CD14-positive monocyte (primary cell): ENCODE measurements around the gene KCNT1. TPM values are rescaled to one million over a fixed set of nuclear protein-coding genes. Genes with fewer than 3 reads are reported as not detected.

Experiments
- DNase-seq, 3 donors: peaks; one replicate each; pipeline ENCODE4 v3.0.0-alpha.2; 2011 to 2022
- H2AFZ ChIP-seq: 2 replicates; pipeline ENCODE4 v1.6.0; 2012; ENCODE audit warnings: mild to moderate bottlenecking, low read depth, low read length, inconsistent platforms; ENCODE audit not compliant: insufficient read depth, poor library complexity, severe bottlenecking
- H3K27ac ChIP-seq, 2 donors: 1 replicate in 1 of 2; 2 replicates in 1 of 2; pipeline ENCODE4 v1.5.1; 2012 to 2013; ENCODE audit warnings: low read length in 2 of 2, control low read depth in 1 of 2, inconsistent platforms in 1 of 2, low read depth in 1 of 2, mild to moderate bottlenecking in 1 of 2
- H3K27me3 ChIP-seq, 2 donors: one replicate each; pipeline versions ENCODE4 v1.6.0 to v1.6.1; 2011 to 2013; ENCODE audit warnings: low read length in 2 of 2; ENCODE audit not compliant: control insufficient read depth in 2 of 2, insufficient read depth in 2 of 2
- H3K36me3 ChIP-seq, 2 donors: replicated peaks in 1 of 2; 1 replicate in 1 of 2; 2 replicates in 1 of 2; pipeline versions ENCODE4 v1.5.1 to v1.6.1; 2012 to 2013; ENCODE audit warnings: low read length in 2 of 2, control low read depth in 1 of 2, inconsistent platforms in 1 of 2, mild to moderate bottlenecking in 1 of 2; ENCODE audit not compliant: insufficient read depth in 2 of 2, control insufficient read depth in 1 of 2
- H3K4me1 ChIP-seq, 2 donors: 1 replicate in 1 of 2; 2 replicates in 1 of 2; pipeline versions ENCODE4 v1.5.1 to v1.6.1; 2012 to 2013; ENCODE audit warnings: low read length in 2 of 2, control low read depth in 1 of 2, inconsistent platforms in 1 of 2, mild to moderate bottlenecking in 1 of 2, moderate library complexity in 1 of 2; ENCODE audit not compliant: insufficient read depth in 2 of 2, control insufficient read depth in 1 of 2
- H3K4me2 ChIP-seq: replicated peaks from 2 replicates; pipeline ENCODE3; 2012; ENCODE audit warnings: low read length, moderate library complexity, mild to moderate bottlenecking; ENCODE audit not compliant: poor library complexity, severe bottlenecking; ENCODE audit errors: extremely low read depth
- H3K4me3 ChIP-seq, 3 experiments: fragments of 200-600 bp in 1 of 3; sonication (generic) in 1 of 3; replicated peaks in 1 of 3; 1 replicate in 2 of 3; 2 replicates in 1 of 3; pipeline ENCODE4 v1.5.1; 2011 to 2013; ENCODE audit warnings: low read length in 3 of 3, mild to moderate bottlenecking in 3 of 3, control low read depth in 2 of 3, low read depth in 2 of 3, inconsistent platforms in 1 of 3, moderate library complexity in 1 of 3
- H3K79me2 ChIP-seq: 2 replicates; pipeline ENCODE4 v1.6.0; 2012; ENCODE audit warnings: mild to moderate bottlenecking, control low read depth, inconsistent platforms, low read length, moderate library complexity; ENCODE audit not compliant: insufficient read depth
- H3K9ac ChIP-seq: 2 replicates; pipeline ENCODE4 v1.6.0; 2017; ENCODE audit warnings: low read length, mild to moderate bottlenecking; ENCODE audit not compliant: insufficient read depth, poor library complexity, severe bottlenecking
- H3K9me3 ChIP-seq, 2 donors: replicated peaks in 1 of 2; 1 replicate in 1 of 2; 2 replicates in 1 of 2; pipeline versions ENCODE4 v1.5.1 to v1.6.1; 2012 to 2013; ENCODE audit warnings: low read length in 2 of 2, control low read depth in 1 of 2; ENCODE audit not compliant: control insufficient read depth in 1 of 2, insufficient read depth in 1 of 2
- H4K20me1 ChIP-seq: 2 replicates; pipeline ENCODE4 v1.6.0; 2012; ENCODE audit warnings: mild to moderate bottlenecking, low read length, control low read depth, moderate library complexity; ENCODE audit not compliant: insufficient read depth
- H3K27ac Mint-ChIP-seq, 7 donors: one replicate each; pipeline ENCODE4 v1.8.0; 2020; ENCODE audit warnings: mild to moderate bottlenecking in 7 of 7, mixed read lengths in 7 of 7, moderate library complexity in 6 of 7, inconsistent platforms in 2 of 7
- H3K27me3 Mint-ChIP-seq, 3 donors: one replicate each; pipeline ENCODE4 v1.8.0; 2021 to 2022; ENCODE audit warnings: low read depth in 3 of 3, mild to moderate bottlenecking in 3 of 3, mixed read lengths in 3 of 3, moderate library complexity in 3 of 3, inconsistent platforms in 1 of 3
- H3K36me3 Mint-ChIP-seq, 2 donors: one replicate each; pipeline ENCODE4 v1.8.0; 2020; ENCODE audit warnings: mixed read lengths in 2 of 2, inconsistent platforms in 1 of 2, mild to moderate bottlenecking in 1 of 2
- H3K4me1 Mint-ChIP-seq: one replicate; pipeline ENCODE4 v1.8.0; 2020; ENCODE audit warnings: mild to moderate bottlenecking, mixed read lengths
- H3K4me3 Mint-ChIP-seq, 2 donors: one replicate each; pipeline ENCODE4 v1.8.0; 2020; ENCODE audit warnings: mild to moderate bottlenecking in 2 of 2, mixed read lengths in 2 of 2, moderate library complexity in 1 of 2
- H3K9me3 Mint-ChIP-seq, 7 donors: one replicate each; pipeline ENCODE4 v1.8.0; 2020 to 2022; ENCODE audit warnings: mixed read lengths in 7 of 7, mild to moderate bottlenecking in 6 of 7, moderate library complexity in 6 of 7, inconsistent platforms in 2 of 7
- WGBS: methylation state at CpG from one replicate; pipeline ENCODE4 v1.1.5; 2013; ENCODE audit warnings: missing lambda C conversion rate; ENCODE audit not compliant: insufficient coverage; 5-methylcytosine and 5-hydroxymethylcytosine counted together
- intact Hi-C, 2 donors: fragments of 100-400 bp; cut with micrococcal nuclease; formaldehyde crosslinking; loops; one replicate each; pipeline versions ENCODE4 v1.15.0 to v1.15.1; 2023
- polyA plus RNA-seq, 3 donors: library from polyadenylated mRNA; depleted of rRNA in 1 of 3; unstranded in 2 of 3; stranded (reverse) in 1 of 3; fragments of 300-500 nt in 2 of 3; fragments of >200 nt in 1 of 3; fragmentation: Illumina TruSeq in 2 of 3; gene quantifications; 1 replicate in 2 of 3; 2 replicates in 1 of 3; pipeline ENCODE4 v1.2.3, GENCODE V29; 2012 to 2021
- TF ChIP-seq, protein P1 (sequence below): fragments of 200-600 bp; IDR thresholded peaks from one replicate; pipeline ENCODE4 v1.8.0; 2022; ENCODE audit warnings: antibody characterized with exemption, mild to moderate bottlenecking

The KCNT1 gene
- polyA plus RNA-seq, 3 donors = not detected

DNA sequence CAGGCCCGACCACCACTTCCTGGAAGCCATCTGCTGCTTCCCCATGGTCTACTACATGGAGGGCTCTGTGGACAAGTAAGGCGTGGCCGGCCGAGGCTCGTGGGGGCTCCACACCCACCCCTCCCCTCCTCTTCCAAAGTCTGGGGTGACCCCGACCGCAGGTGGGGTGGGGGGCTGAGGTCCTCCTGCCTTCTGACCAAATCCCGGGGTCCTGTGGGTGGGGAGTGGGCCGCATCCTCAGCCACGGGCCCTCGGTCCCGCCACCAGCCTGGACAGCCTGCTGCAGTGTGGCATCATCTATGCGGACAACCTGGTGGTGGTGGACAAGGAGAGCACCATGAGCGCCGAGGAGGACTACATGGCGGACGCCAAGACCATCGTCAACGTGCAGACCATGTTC, 76.4 kb downstream of the KCNT1 start:
- WGBS = 93% methylated on average over 11 of the region's 19 CpGs

DNA sequence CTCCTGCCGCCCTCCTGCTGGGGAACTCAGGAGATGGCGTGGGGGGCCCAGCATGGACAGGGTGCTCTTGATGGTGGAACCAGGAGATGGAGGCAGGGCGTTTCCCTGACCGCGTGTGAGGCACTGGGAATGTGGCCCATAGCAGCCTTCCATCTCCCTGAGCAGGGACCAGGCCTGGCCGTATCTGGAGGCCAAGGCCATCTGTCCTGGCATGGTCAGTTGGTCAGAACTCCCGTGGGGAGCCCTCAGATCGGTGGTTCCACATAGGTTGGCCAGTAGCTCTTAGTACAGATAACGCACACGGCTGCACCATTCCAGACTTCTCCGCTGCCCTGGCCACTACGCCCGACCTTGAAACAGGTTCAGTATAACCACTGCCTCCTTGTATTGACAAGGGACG, 77.6 kb downstream of the KCNT1 start:
- no peak overlapping the region for H3K27ac Mint-ChIP-seq
- TF ChIP-seq, protein P1, sequence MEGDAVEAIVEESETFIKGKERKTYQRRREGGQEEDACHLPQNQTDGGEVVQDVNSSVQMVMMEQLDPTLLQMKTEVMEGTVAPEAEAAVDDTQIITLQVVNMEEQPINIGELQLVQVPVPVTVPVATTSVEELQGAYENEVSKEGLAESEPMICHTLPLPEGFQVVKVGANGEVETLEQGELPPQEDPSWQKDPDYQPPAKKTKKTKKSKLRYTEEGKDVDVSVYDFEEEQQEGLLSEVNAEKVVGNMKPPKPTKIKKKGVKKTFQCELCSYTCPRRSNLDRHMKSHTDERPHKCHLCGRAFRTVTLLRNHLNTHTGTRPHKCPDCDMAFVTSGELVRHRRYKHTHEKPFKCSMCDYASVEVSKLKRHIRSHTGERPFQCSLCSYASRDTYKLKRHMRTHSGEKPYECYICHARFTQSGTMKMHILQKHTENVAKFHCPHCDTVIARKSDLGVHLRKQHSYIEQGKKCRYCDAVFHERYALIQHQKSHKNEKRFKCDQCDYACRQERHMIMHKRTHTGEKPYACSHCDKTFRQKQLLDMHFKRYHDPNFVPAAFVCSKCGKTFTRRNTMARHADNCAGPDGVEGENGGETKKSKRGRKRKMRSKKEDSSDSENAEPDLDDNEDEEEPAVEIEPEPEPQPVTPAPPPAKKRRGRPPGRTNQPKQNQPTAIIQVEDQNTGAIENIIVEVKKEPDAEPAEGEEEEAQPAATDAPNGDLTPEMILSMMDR = no peak
- no peaks in the 10 kb centered on the region for H3K9me3 Mint-ChIP-seq
- H2AFZ ChIP-seq = no peak overlapping the region
- H3K79me2 ChIP-seq = no peaks in the 10 kb centered on the region
- H4K20me1 ChIP-seq = no peaks in the 10 kb centered on the region
- no peaks in the 10 kb centered on the region for H3K9me3 ChIP-seq
- peaks cover 0 to 6% (median 4%) of the 10 kb centered on the region in 3 donors for H3K27me3 Mint-ChIP-seq
- 89% methylated on average over 14 of the region's 14 CpGs for WGBS
- H3K4me1 ChIP-seq = no peaks in the 10 kb centered on the region
- no peak overlapping the region for H3K4me2 ChIP-seq
- no peak overlapping the region for H3K9ac ChIP-seq
- intact Hi-C loops = no loop called here
- DNase-seq = no peak
- no peak overlapping the region for H3K4me3 ChIP-seq
- no peaks in the 10 kb centered on the region for H3K27me3 ChIP-seq
- H3K36me3 Mint-ChIP-seq = no peaks in the 10 kb centered on the region
- H3K36me3 ChIP-seq = no peaks in the 10 kb centered on the region
- H3K4me3 Mint-ChIP-seq = no peak overlapping the region
- no peaks in the 10 kb centered on the region for H3K4me1 Mint-ChIP-seq
- no peak overlapping the region for H3K27ac ChIP-seq

More for the DNA sequence above, 76.4 kb downstream of the KCNT1 start:
- peaks cover 0 to 5% (median 4%) of the 10 kb centered on the region in 3 donors for H3K27me3 Mint-ChIP-seq
- no peaks in the 10 kb centered on the region for H3K9me3 Mint-ChIP-seq
- no peak overlapping the region for H3K4me2 ChIP-seq
- no peak for DNase-seq
- no peak overlapping the region for H3K4me3 ChIP-seq
- no peak overlapping the region for H3K27ac ChIP-seq
- H2AFZ ChIP-seq = no peak overlapping the region
- H3K36me3 ChIP-seq = no peaks in the 10 kb centered on the region
- H3K4me1 ChIP-seq = no peaks in the 10 kb centered on the region
- H3K9me3 ChIP-seq = no peaks in the 10 kb centered on the region
- TF ChIP-seq, protein P1 = no peak
- intact Hi-C loops = no loop called here
- no peaks in the 10 kb centered on the region for H4K20me1 ChIP-seq
- H3K4me1 Mint-ChIP-seq = no peaks in the 10 kb centered on the region
- no peak overlapping the region for H3K4me3 Mint-ChIP-seq
- H3K27ac Mint-ChIP-seq = no peak overlapping the region
- H3K27me3 ChIP-seq = no peaks in the 10 kb centered on the region
- no peaks in the 10 kb centered on the region for H3K79me2 ChIP-seq
- H3K36me3 Mint-ChIP-seq = no peaks in the 10 kb centered on the region
- H3K9ac ChIP-seq = no peak overlapping the region
